PFSK-1 (cell line): ENCODE measurements around the gene TIMD4.

Experiments used
- FOXP2 ChIP-seq: optimal IDR thresholded peaks from 2 replicates; pipeline ENCODE3; 2011; ENCODE audit warnings: borderline replicate concordance, control low read depth, inconsistent platforms; ENCODE audit not compliant: insufficient read depth; ENCODE audit errors: extremely low read length, extremely low read depth
- POLR2AphosphoS5 ChIP-seq: IDR thresholded peaks from 2 replicates; pipeline ENCODE4 v1.6.1; 2012; ENCODE audit warnings: low read depth, mild to moderate bottlenecking, control low read depth, low read length, moderate library complexity
- REST ChIP-seq, 2 experiments: IDR thresholded peaks; 2 replicates each; pipeline versions ENCODE4 v1.6.1 to v1.8.0; 2011 to 2012; ENCODE audit warnings: low read depth in 2 of 2, low read length in 2 of 2, control low read depth in 1 of 2, inconsistent platforms in 1 of 2, mild to moderate bottlenecking in 1 of 2, moderate library complexity in 1 of 2; ENCODE audit not compliant: insufficient read depth in 1 of 2
- SIN3A ChIP-seq: IDR thresholded peaks from 2 replicates; pipeline ENCODE4 v1.6.1; 2012; ENCODE audit warnings: mild to moderate bottlenecking, low read length, moderate library complexity, borderline replicate concordance; ENCODE audit not compliant: insufficient read depth
- TAF1 ChIP-seq: IDR thresholded peaks from 2 replicates; pipeline ENCODE4 v1.6.1; 2012; ENCODE audit warnings: low read length, control low read depth, borderline replicate concordance; ENCODE audit not compliant: insufficient read depth

DNA sequence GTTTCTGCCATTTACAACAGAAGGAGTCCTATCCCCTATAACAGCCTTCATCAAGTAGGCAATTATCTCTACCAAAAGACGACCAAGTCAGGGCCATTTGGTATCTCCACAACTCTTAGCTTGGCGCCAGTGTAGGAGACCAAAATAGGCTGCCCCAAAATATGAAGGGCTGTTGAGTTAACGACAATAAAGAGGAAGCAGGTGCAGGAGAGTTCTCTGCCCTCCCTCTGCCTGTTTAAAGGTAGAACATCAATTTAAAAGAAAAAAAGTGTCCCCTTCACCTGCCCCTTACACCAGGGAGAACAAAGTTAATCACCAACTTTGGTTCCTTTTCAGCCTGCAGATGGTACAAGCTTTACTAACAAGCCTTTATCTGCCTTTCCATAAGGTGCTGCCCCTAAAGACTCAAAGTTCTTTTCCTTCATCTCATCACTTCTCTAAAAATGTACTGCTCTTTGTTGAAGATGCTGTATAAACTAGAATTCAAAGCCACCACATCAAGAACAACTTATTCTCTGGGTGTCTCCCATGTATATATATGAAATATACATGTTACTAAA is 79.6 kb downstream of the TIMD4 start:
- no peak for TF ChIP-seq REST (IDR thresholded peaks at IDR 0.05; ENCODE audit: insufficient read depth in 1 of 2, low read depth in 2 of 2, low read length in 2 of 2)
- TF ChIP-seq TAF1 = no peak
- TF ChIP-seq SIN3A = no peak
- TF ChIP-seq POLR2AphosphoS5 = no peak
- no peak for TF ChIP-seq FOXP2
